Measurements from ENCODE around the gene PDZD2. TPM values are rescaled to one million over a fixed set of nuclear protein-coding genes. Genes with fewer than 3 reads are reported as not detected.
A peak's percentile ranks its signal among the peaks of the same experiment; 100 is the strongest.

Gene PDZD2
- total RNA-seq, 5 donors from 2014 or later (not counting 1 experiment from before 2014, with no cell fraction given) = 0.66 to 2.2 (median 1.2) TPM

DNA sequence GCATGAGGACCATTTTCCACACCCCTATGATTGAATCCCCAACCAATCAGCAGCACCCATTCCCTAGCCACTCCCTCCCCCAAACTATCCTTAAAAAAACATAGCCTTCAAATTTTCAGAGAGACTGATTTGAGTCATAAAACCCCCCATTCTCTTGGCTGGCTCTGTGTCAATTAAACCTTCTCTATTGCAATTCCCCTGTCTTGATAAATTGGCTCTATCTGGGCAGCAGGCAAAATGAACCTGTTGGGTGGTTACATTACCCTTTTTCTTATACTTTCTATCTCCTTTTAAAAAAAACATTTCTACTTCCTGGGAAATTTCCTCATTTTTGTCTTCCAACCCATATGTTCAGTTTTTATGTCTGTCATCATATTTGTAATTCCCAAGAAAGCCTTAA, 220.2 kb downstream of the PDZD2 start:
- H3K27me3 Mint-ChIP-seq = peaks cover 0 to 31% of the 10 kb centered on the region in 2 donors
- peaks cover 3% of the 10 kb centered on the region for H3K36me3 Mint-ChIP-seq
- no peak overlapping the region for H3K27ac ChIP-seq (ENCODE audit: low read length)
- peaks cover 13 to 20% (median 18%) of the 10 kb centered on the region in 3 donors for H3K9me3 Mint-ChIP-seq
- ATAC-seq (replicated peaks in 1 of 4) (no peak), DNase-seq (no peak)
- no peak overlapping the region for H3K27ac Mint-ChIP-seq
- ChIA-PET POLR2A (no interaction called here), CTCF (no interaction called here)
- H3K9me3 ChIP-seq = peaks cover 2% of the 10 kb centered on the region
- H3K4me3 ChIP-seq (ENCODE audit: control insufficient read depth in 1 of 2, extremely low read depth in 1 of 2, low read length in 1 of 2) = no peak overlapping the region
- H3K4me1 ChIP-seq (ENCODE audit: control insufficient read depth in 1 of 2, extremely low read depth in 1 of 2, insufficient read depth in 2 of 2, low read length in 2 of 2) = peaks cover 6 to 27% of the 10 kb centered on the region in 2 experiments
- peaks cover 0 to 23% of the 10 kb centered on the region in 2 experiments for H3K27me3 ChIP-seq (replicated peaks in 1 of 2; ENCODE audit: control insufficient read depth in 2 of 2, extremely low read depth in 1 of 2, insufficient read depth in 2 of 2, low read length in 1 of 2)
- H3K4me3 Mint-ChIP-seq = no peak overlapping the region
- H3K36me3 ChIP-seq (ENCODE audit: control insufficient read depth in 2 of 2, extremely low read depth in 1 of 2, insufficient read depth in 1 of 2, low read length in 1 of 2) = no peaks in the 10 kb centered on the region
- peaks cover 33 to 42% (median 38%) of the 10 kb centered on the region in 3 donors for H3K4me1 Mint-ChIP-seq

DNA sequence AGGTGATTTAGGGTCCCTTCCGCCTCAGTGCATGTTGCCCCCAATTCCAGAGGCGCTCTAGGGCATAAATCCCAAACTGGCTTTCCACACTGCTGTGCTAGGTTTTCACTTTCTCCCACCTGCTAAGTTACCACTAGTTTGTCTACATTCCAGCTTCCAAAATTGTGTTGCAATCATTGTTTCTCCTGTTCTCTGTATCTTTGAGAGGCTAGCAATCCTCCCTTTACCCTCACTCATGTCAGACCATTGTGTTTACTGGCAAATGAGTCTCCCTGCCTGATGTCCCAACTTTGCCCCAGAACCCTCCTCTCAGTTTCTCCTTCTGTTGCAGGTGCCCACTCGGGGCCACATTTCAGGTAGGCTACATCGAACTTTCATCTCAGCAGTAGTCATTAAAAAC, 221.3 kb downstream of the PDZD2 start:
- Mint-ChIP-seq H3K4me3 (peak overlapping the region in 1 of 3 donors; percentile 49), H3K9me3 (peaks cover 13 to 20% (median 18%) of the 10 kb centered on the region in 3 donors), H3K4me1 (peaks cover 30 to 39% (median 32%) of the 10 kb centered on the region in 3 donors), H3K27ac (peak overlapping the region; percentile 10 to 84), H3K36me3 (peaks cover 3% of the 10 kb centered on the region), H3K27me3 (peaks cover 0 to 21% of the 10 kb centered on the region in 2 donors)
- ChIA-PET POLR2A (no interaction called here), CTCF (no interaction called here)
- ATAC-seq (replicated peaks in 1 of 4) = no peak
- Histone ChIP-seq H3K9me3 (peaks cover 2% of the 10 kb centered on the region), H3K36me3 (ENCODE audit: control insufficient read depth in 2 of 2, extremely low read depth in 1 of 2, insufficient read depth in 1 of 2, low read length in 1 of 2) (no peaks in the 10 kb centered on the region), H3K27ac (ENCODE audit: low read length) (no peak overlapping the region), H3K27me3 (replicated peaks in 1 of 2; ENCODE audit: control insufficient read depth in 2 of 2, extremely low read depth in 1 of 2, insufficient read depth in 2 of 2, low read length in 1 of 2) (peaks cover 0 to 11% of the 10 kb centered on the region in 2 experiments), H3K4me3 (ENCODE audit: control insufficient read depth in 1 of 2, extremely low read depth in 1 of 2, low read length in 1 of 2) (no peak overlapping the region), H3K4me1 (ENCODE audit: control insufficient read depth in 1 of 2, extremely low read depth in 1 of 2, insufficient read depth in 2 of 2, low read length in 2 of 2) (peaks cover 5 to 23% of the 10 kb centered on the region in 2 experiments)
- WGBS (ENCODE audit: insufficient coverage) = 93% methylated on average over 3 of the region's 4 CpGs
- no peak for DNase-seq

DNA sequence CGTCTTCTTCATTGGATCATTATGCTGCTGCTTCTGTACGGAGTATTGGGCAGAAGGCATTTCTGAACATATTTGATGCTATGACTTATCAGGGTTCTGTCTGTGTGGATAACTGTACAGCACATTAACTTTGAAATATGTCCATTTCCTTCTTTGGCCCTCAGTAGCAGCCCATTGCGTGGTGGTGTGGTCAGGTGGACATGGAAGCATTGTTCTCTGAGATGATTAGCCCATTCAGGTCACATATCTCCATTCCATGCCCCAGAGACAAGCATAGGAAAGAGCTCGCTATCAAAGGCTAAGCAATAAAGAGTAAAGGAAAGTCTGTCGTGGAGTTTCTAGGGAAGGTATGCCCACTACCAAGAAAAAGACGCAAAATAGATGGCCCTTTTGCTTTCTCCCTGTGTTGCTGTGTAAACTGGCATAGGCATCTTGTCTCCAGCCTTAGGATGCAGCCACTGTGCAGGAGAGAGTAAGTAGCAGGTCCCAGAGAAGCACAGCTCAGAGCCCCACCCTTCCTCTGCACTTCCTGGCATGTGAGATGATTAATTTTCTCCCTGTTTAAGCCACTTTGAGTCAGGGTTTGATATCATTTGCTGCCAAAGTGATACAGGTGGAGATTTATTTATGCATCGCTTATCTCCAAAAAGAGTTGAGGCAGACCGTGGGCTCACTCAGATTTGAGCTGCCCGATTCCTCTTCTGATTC, 221.9 kb downstream of the PDZD2 start:
- Mint-ChIP-seq H3K4me3 (peak overlapping the region in 1 of 3 donors; percentile 49), H3K4me1 (peaks cover 25 to 34% (median 30%) of the 10 kb centered on the region in 3 donors), H3K9me3 (peaks cover 13 to 20% (median 18%) of the 10 kb centered on the region in 3 donors), H3K27ac (peak overlapping the region; percentile 28 to 84), H3K36me3 (peaks cover 3% of the 10 kb centered on the region), H3K27me3 (peaks cover 0 to 16% of the 10 kb centered on the region in 2 donors)
- ChIA-PET POLR2A (no interaction called here), CTCF (interaction anchor here in 1 of 2 donors (0.6 kb wide), 1 partner anchor 12 kb away, joined by 5 read pairs; no protein-coding TSS in a partner anchor)
- Histone ChIP-seq H3K4me3 (ENCODE audit: control insufficient read depth in 1 of 2, extremely low read depth in 1 of 2, low read length in 1 of 2) (no peak overlapping the region), H3K27me3 (replicated peaks in 1 of 2; ENCODE audit: control insufficient read depth in 2 of 2, extremely low read depth in 1 of 2, insufficient read depth in 2 of 2, low read length in 1 of 2) (peaks cover 0 to 10% of the 10 kb centered on the region in 2 experiments), H3K36me3 (ENCODE audit: control insufficient read depth in 2 of 2, extremely low read depth in 1 of 2, insufficient read depth in 1 of 2, low read length in 1 of 2) (no peaks in the 10 kb centered on the region), H3K9me3 (peaks cover 2% of the 10 kb centered on the region), H3K27ac (ENCODE audit: low read length) (no peak overlapping the region), H3K4me1 (ENCODE audit: control insufficient read depth in 1 of 2, extremely low read depth in 1 of 2, insufficient read depth in 2 of 2, low read length in 2 of 2) (peaks cover 5 to 25% of the 10 kb centered on the region in 2 experiments)
- DNase-seq (no peak), ATAC-seq (replicated peaks in 1 of 4) (peak; percentile 31 to 75 (median 48))
- 83% methylated on average over 2 of the region's 9 CpGs for WGBS (ENCODE audit: insufficient coverage)

DNA sequence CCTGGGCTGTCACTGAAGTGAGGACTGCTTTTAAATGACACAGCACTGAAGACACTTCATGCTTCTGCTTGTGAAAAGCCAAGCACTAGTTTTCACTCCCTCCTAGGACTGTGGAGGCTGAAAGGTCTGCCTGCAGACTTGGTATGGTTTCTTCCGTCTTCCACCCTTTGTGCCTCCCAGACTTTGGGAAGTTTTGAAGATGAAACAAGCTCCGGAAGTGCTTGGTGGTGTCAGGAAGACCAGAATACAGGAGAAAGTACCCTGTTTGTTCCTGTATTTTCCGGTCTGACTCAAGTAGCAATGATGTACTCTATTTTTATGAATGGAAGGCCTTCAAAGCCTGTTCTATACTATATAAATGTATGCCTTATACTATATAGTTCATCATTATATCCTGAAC, 222.7 kb downstream of the PDZD2 start:
- WGBS (ENCODE audit: insufficient coverage) = 73% methylated on average over 2 of the region's 3 CpGs
- CTCF ChIA-PET = interaction anchor here in 1 of 2 donors (0.6 kb wide), 1 partner anchor 12 kb away, joined by 5 read pairs; no protein-coding TSS in a partner anchor
- Mint-ChIP-seq H3K27me3 (peaks cover 0 to 15% of the 10 kb centered on the region in 2 donors), H3K9me3 (peaks cover 13 to 20% (median 18%) of the 10 kb centered on the region in 3 donors), H3K36me3 (peaks cover 3% of the 10 kb centered on the region), H3K4me3 (peak overlapping the region in 1 of 3 donors; percentile 49), H3K27ac (peak overlapping the region; percentile 32 to 84), H3K4me1 (peaks cover 33 to 40% (median 36%) of the 10 kb centered on the region in 3 donors)
- DNase-seq = no peak
- no peak for ATAC-seq (replicated peaks in 1 of 4)
- no peaks in the 10 kb centered on the region for H3K36me3 ChIP-seq (ENCODE audit: control insufficient read depth in 2 of 2, extremely low read depth in 1 of 2, insufficient read depth in 1 of 2, low read length in 1 of 2)
- H3K4me1 ChIP-seq (ENCODE audit: control insufficient read depth in 1 of 2, extremely low read depth in 1 of 2, insufficient read depth in 2 of 2, low read length in 2 of 2) = peaks cover 8 to 32% of the 10 kb centered on the region in 2 experiments
- H3K27ac ChIP-seq (ENCODE audit: low read length) = no peak overlapping the region
- H3K4me3 ChIP-seq (ENCODE audit: control insufficient read depth in 1 of 2, extremely low read depth in 1 of 2, low read length in 1 of 2) = no peak overlapping the region
- peaks cover 0 to 8% of the 10 kb centered on the region in 2 experiments for H3K27me3 ChIP-seq (replicated peaks in 1 of 2; ENCODE audit: control insufficient read depth in 2 of 2, extremely low read depth in 1 of 2, insufficient read depth in 2 of 2, low read length in 1 of 2)
- POLR2A ChIA-PET = no interaction called here
- H3K9me3 ChIP-seq = peaks cover 2% of the 10 kb centered on the region

DNA sequence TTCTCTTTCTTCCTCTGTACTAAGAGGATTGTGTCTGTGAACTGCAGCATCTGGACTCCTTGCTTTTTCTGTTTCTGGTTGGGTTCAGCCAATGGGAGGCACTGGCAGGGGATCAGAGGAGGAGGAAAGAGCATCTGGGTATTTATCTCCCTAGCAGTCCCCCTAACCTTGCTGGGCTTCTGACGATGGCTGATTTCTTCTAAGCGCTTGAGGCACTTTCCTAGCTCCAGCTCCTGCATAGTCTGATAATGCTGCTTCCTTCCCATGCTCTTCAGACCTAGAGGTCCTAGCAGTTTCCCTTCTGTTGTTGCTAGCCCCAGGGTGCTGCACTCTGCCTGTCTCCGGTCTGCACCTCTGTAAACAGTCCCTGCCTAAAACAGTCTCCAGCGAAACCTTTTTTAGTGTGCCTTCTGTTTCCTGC, 225.1 kb downstream of the PDZD2 start:
- H3K27me3 ChIP-seq (replicated peaks in 1 of 2; ENCODE audit: control insufficient read depth in 2 of 2, extremely low read depth in 1 of 2, insufficient read depth in 2 of 2, low read length in 1 of 2) = peaks cover 0 to 11% of the 10 kb centered on the region in 2 experiments
- no peaks in the 10 kb centered on the region for H3K36me3 ChIP-seq (ENCODE audit: control insufficient read depth in 2 of 2, extremely low read depth in 1 of 2, insufficient read depth in 1 of 2, low read length in 1 of 2)
- DNase-seq (no peak), ATAC-seq (replicated peaks in 1 of 4) (no peak)
- ChIA-PET CTCF (no interaction called here), POLR2A (no interaction called here)
- Mint-ChIP-seq H3K27me3 (peaks cover 0 to 12% of the 10 kb centered on the region in 2 donors), H3K4me1 (peaks cover 43 to 56% (median 49%) of the 10 kb centered on the region in 3 donors), H3K9me3 (peaks cover 13 to 16% (median 16%) of the 10 kb centered on the region in 3 donors), H3K36me3 (peaks cover 3% of the 10 kb centered on the region), H3K27ac (peak overlapping the region in 1 of 2 donors; percentile 82), H3K4me3 (peak overlapping the region in 1 of 3 donors; percentile 20)
- peaks cover 2% of the 10 kb centered on the region for H3K9me3 ChIP-seq
- H3K4me3 ChIP-seq (ENCODE audit: control insufficient read depth in 1 of 2, extremely low read depth in 1 of 2, low read length in 1 of 2) = no peak overlapping the region
- H3K27ac ChIP-seq (ENCODE audit: low read length) = no peak overlapping the region
- 73% methylated on average over 3 of the region's 4 CpGs for WGBS (ENCODE audit: insufficient coverage)
- peaks cover 19 to 52% of the 10 kb centered on the region in 2 experiments for H3K4me1 ChIP-seq (ENCODE audit: control insufficient read depth in 1 of 2, extremely low read depth in 1 of 2, insufficient read depth in 2 of 2, low read length in 2 of 2)

DNA sequence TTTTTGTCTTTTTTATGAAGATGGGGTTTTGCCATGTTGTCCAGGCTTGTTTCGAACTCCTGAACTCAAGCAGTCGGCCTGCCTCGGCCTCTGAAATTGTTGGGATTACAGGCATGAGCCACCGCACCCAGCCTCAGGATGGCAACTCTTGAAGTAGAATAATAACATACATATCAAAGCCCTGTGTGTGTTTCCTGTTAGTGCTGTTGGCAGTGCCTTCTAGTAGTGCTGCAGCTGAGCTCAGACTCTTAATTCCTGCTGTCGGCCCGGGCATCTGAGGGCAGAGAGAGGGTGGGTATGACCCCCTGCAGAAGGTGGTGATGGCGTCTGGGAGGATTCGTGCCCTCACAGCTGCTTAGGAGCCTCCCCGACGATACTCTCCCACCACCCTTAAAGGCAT, 227.2 kb downstream of the PDZD2 start:
- Mint-ChIP-seq H3K36me3 (no peaks in the 10 kb centered on the region), H3K27ac (peak overlapping the region; percentile 96 to 97), H3K27me3 (peaks cover 0 to 12% of the 10 kb centered on the region in 2 donors), H3K4me1 (peaks cover 38 to 53% (median 38%) of the 10 kb centered on the region in 3 donors), H3K9me3 (no peaks in the 10 kb centered on the region), H3K4me3 (peak overlapping the region; percentile 64 to 77 (median 68))
- 33% methylated on average over 3 of the region's 10 CpGs for WGBS (ENCODE audit: insufficient coverage)
- Histone ChIP-seq H3K36me3 (ENCODE audit: control insufficient read depth in 2 of 2, extremely low read depth in 1 of 2, insufficient read depth in 1 of 2, low read length in 1 of 2) (no peaks in the 10 kb centered on the region), H3K27ac (ENCODE audit: low read length) (no peak overlapping the region), H3K4me1 (ENCODE audit: control insufficient read depth in 1 of 2, extremely low read depth in 1 of 2, insufficient read depth in 2 of 2, low read length in 2 of 2) (peaks cover 16 to 54% of the 10 kb centered on the region in 2 experiments), H3K9me3 (no peaks in the 10 kb centered on the region), H3K4me3 (ENCODE audit: control insufficient read depth in 1 of 2, extremely low read depth in 1 of 2, low read length in 1 of 2) (peak overlapping the region in 1 of 2 donors; percentile 29), H3K27me3 (replicated peaks in 1 of 2; ENCODE audit: control insufficient read depth in 2 of 2, extremely low read depth in 1 of 2, insufficient read depth in 2 of 2, low read length in 1 of 2) (peaks cover 0 to 11% of the 10 kb centered on the region in 2 experiments)
- ChIA-PET CTCF (interaction anchor here in 1 of 2 donors (0.7 kb wide), 2 partner anchors 8 to 10 kb away, joined by 5 to 7 read pairs; no protein-coding TSS in a partner anchor), POLR2A (no interaction called here)
- DNase-seq (peak in 17 of 35 experiments; percentile 2 to 46 (median 16)), ATAC-seq (replicated peaks in 1 of 4) (peak; percentile 54 to 76 (median 70))

Data from T-cell (primary cell).